Lower leg skin (tissue), 4 donors: ENCODE data around the gene CFAP410. TPM values are rescaled to one million over a fixed set of nuclear protein-coding genes. Genes with fewer than 3 reads are reported as not detected.

Source experiments
- DNase-seq, 2 donors: peaks; one replicate each; pipeline ENCODE4 v3.0.0-alpha.2; 2019; ENCODE audit warnings: low spot score in 2 of 2
- H3K4me3 ChIP-seq: fragments of 200-600 bp; sonication (generic); 2 replicates; pipeline ENCODE4 v1.5.1; 2017; ENCODE audit warnings: mild to moderate bottlenecking, low read depth; ENCODE audit not compliant: poor library complexity, severe bottlenecking
- POLR2A ChIP-seq, 2 donors: fragments of 450-650 bp; IDR thresholded peaks; one replicate each; pipeline ENCODE4 v1.6.1; 2016 to 2017; ENCODE audit warnings: antibody characterized with exemption in 2 of 2, mild to moderate bottlenecking in 1 of 2, moderate library complexity in 1 of 2
- WGBS, 2 donors: methylation state at CpG; one replicate each; pipeline ENCODE4 v1.1.5; 2018; 5-methylcytosine and 5-hydroxymethylcytosine counted together
- intact Hi-C: fragments of 100-400 bp; cut with DNase I; formaldehyde crosslinking; loops from one replicate; pipeline ENCODE4 v1.15.0; 2023; ENCODE audit warnings: low total_unique reads
- total RNA-seq, 4 donors: library from RNA; depleted of rRNA; stranded (reverse); fragments of >200 nt; gene quantifications; one replicate each; pipeline ENCODE4 v1.1.0, GENCODE V29; 2016
- TF ChIP-seq, protein P1 (sequence below), 3 donors: fragments of 450-650 bp; IDR thresholded peaks; one replicate each; pipeline ENCODE4 v1.5.1; 2016; ENCODE audit warnings: antibody characterized with exemption in 3 of 3, mild to moderate bottlenecking in 3 of 3, moderate library complexity in 2 of 3

The CFAP410 gene
- total RNA-seq, 4 donors from 2014 or later: 21.3 to 40.1 (median 25.2) TPM

DNA sequence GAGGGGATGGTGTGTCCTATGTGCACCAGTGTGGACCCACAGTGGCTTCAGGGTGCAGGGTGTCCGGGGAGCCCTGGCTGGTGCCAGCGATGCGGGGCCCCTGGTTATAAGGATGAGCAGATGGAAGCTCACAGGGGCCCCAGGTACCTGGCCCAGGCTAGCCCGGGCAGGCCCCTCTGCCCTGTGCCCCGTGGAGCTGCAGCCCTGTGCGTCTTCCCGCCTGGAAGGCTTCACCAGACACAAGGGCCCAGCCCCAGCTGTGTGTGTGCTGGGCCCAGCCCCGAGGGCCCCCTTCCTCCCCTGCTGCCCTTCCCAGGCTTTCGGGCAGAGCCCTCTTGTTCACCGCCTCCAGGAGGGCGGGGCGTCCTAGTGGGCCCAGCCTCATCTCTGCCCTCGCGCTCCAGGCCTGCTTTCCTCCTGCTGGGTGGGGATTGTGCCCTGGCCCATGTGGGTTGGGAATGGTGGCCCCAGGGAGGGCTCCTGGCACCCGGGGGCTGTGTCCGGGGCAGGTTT is 23.4 kb downstream of the CFAP410 start:
- H3K4me3 ChIP-seq: no peak overlapping the region
- intact Hi-C loops: no loop called here
- 66 to 67% methylated on average over 11 to 15 of the region's 16 CpGs for WGBS, 2 donors
- TF ChIP-seq, protein P1, sequence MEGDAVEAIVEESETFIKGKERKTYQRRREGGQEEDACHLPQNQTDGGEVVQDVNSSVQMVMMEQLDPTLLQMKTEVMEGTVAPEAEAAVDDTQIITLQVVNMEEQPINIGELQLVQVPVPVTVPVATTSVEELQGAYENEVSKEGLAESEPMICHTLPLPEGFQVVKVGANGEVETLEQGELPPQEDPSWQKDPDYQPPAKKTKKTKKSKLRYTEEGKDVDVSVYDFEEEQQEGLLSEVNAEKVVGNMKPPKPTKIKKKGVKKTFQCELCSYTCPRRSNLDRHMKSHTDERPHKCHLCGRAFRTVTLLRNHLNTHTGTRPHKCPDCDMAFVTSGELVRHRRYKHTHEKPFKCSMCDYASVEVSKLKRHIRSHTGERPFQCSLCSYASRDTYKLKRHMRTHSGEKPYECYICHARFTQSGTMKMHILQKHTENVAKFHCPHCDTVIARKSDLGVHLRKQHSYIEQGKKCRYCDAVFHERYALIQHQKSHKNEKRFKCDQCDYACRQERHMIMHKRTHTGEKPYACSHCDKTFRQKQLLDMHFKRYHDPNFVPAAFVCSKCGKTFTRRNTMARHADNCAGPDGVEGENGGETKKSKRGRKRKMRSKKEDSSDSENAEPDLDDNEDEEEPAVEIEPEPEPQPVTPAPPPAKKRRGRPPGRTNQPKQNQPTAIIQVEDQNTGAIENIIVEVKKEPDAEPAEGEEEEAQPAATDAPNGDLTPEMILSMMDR (IDR thresholded peaks at IDR 0.05): no peak
- no peak for TF ChIP-seq POLR2A (IDR thresholded peaks at IDR 0.05)
- DNase-seq: no peak

DNA sequence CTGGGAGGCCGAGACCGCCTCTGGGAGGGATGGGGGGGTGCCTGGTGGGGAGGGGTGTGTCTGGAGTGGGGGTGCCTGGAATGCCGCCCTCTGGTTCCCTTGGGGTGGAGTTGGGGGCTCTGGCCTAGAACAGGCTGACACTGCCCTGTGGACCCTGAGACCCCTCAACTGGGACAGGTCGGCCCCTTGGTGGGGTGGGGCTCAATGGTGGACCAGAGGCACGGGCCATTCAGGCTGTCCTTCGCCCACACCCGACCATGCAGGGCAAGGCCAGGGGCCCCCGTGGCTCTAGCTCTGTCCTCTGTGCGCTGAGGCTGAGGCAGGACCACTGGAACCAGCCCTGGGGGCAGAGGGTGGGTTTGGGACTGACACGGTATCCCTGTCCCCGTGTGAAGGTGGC is 24.6 kb downstream of the CFAP410 start:
- TF ChIP-seq POLR2A (IDR thresholded peaks at IDR 0.05): no peak
- TF ChIP-seq, protein P1 (IDR thresholded peaks at IDR 0.05): no peak
- 89 to 97% methylated on average over 4 to 7 of the region's 11 CpGs for WGBS, 2 donors
- DNase-seq: no peak
- H3K4me3 ChIP-seq: no peak overlapping the region
- intact Hi-C loops: no loop called here

- DNase-seq: no peak
- intact Hi-C loops: no loop called here
- 87 to 90% methylated on average over 15 of the region's 15 CpGs for WGBS, 2 donors
- TF ChIP-seq POLR2A (IDR thresholded peaks at IDR 0.05): no peak
- TF ChIP-seq, protein P1 (IDR thresholded peaks at IDR 0.05): no peak
- H3K4me3 ChIP-seq: no peak overlapping the region
These were observed 25.1 kb downstream of the CFAP410 start for GRCh38 chr21:44314128-44314527.

DNA sequence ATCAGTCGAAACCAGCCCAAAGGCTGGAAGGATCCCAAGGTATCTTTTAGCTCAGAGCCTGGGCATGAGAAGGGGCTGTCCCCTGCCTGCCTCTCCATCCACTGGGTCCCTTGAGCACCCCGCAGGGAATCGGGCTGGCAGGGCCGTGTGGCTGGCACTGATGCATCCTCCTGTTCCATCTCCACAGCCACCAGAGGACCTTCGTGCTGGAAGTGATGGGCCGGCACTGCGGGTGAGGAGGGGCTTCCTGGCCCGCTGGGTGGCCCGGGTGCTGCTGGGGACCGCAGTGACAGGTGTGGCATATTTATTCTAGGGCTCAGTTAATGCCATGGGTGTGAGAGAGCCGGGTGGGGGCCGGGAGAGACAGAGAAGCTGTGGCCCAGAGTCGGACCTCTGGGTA is 25.7 kb downstream of the CFAP410 start:
- WGBS, 2 donors: 87 to 94% methylated on average over 9 to 11 of the region's 13 CpGs
- TF ChIP-seq, protein P1 (IDR thresholded peaks at IDR 0.05): no peak
- TF ChIP-seq POLR2A (IDR thresholded peaks at IDR 0.05): no peak
- intact Hi-C loops: no loop called here
- no peak overlapping the region for H3K4me3 ChIP-seq
- DNase-seq: no peak

- intact Hi-C loops: no loop called here
- WGBS, 2 donors: 90 to 96% methylated on average over 12 to 14 of the region's 19 CpGs
These were observed 26.5 kb downstream of the CFAP410 start for GRCh38 chr21:44312716-44313115.

More at GRCh38 chr21:44312716-44313115, 26.5 kb downstream of the CFAP410 start:
- H3K4me3 ChIP-seq: no peak overlapping the region
- no peak for DNase-seq
- TF ChIP-seq, protein P1 (IDR thresholded peaks at IDR 0.05): no peak
- TF ChIP-seq POLR2A (IDR thresholded peaks at IDR 0.05): no peak
